Measurements from ENCODE around the gene SASH1.

SASH1 gene

GRCh38 chr6:148313488-148313887, 29.1 kb upstream of the SASH1 start:
- Histone ChIP-seq H3K9me3 (replicated peaks; ENCODE audit: insufficient read depth, low read length) (no peaks in the 10 kb centered on the region), H3K27ac (ENCODE audit: low read length) (no peak overlapping the region), H3K36me3 (replicated peaks; ENCODE audit: insufficient read depth, low read length) (no peaks in the 10 kb centered on the region), H3K27me3 (replicated peaks; ENCODE audit: insufficient read depth, low read length) (no peaks in the 10 kb centered on the region), H3K4me2 (ENCODE audit: low read depth, low read length) (no peak overlapping the region), H3K9me2 (replicated peaks; ENCODE audit: insufficient read depth, low read length) (no peaks in the 10 kb centered on the region), H3K4me3 (ENCODE audit: low read length) (no peak overlapping the region), H2AFZ (ENCODE audit: low read length) (no peak overlapping the region), H3K4me1 (ENCODE audit: low read length) (no peaks in the 10 kb centered on the region), H3K79me2 (ENCODE audit: low read length) (no peaks in the 10 kb centered on the region), H3F3A (ENCODE audit: insufficient read depth, low read length) (no peaks in the 10 kb centered on the region), H3K9ac (ENCODE audit: low read length) (no peak overlapping the region), H4K20me1 (ENCODE audit: insufficient read depth, low read length) (no peaks in the 10 kb centered on the region)
- TF ChIP-seq EZH2 (optimal IDR thresholded peaks at IDR 0.05; ENCODE audit: low read depth, low read length) (no peak), EZH2phosphoT487 (IDR thresholded peaks at IDR 0.05; ENCODE audit: low read length) (no peak), CTCF (IDR thresholded peaks at IDR 0.05; ENCODE audit: low read length) (no peak)
- DNase-seq, result no peak

- Histone ChIP-seq H3K27me3 (replicated peaks; ENCODE audit: insufficient read depth, low read length) (no peaks in the 10 kb centered on the region), H3K36me3 (replicated peaks; ENCODE audit: insufficient read depth, low read length) (no peaks in the 10 kb centered on the region), H3F3A (ENCODE audit: insufficient read depth, low read length) (no peaks in the 10 kb centered on the region), H3K9me3 (replicated peaks; ENCODE audit: insufficient read depth, low read length) (no peaks in the 10 kb centered on the region), H3K4me3 (ENCODE audit: low read length) (no peak overlapping the region), H3K27ac (ENCODE audit: low read length) (no peak overlapping the region), H3K79me2 (ENCODE audit: low read length) (no peaks in the 10 kb centered on the region), H3K4me1 (ENCODE audit: low read length) (no peaks in the 10 kb centered on the region), H3K9ac (ENCODE audit: low read length) (no peak overlapping the region), H3K4me2 (ENCODE audit: low read depth, low read length) (no peak overlapping the region), H3K9me2 (replicated peaks; ENCODE audit: insufficient read depth, low read length) (no peaks in the 10 kb centered on the region), H2AFZ (ENCODE audit: low read length) (no peak overlapping the region), H4K20me1 (ENCODE audit: insufficient read depth, low read length) (no peaks in the 10 kb centered on the region)
- no peak for TF ChIP-seq EZH2phosphoT487 (IDR thresholded peaks at IDR 0.05; ENCODE audit: low read length)
- no peak for DNase-seq
Observed at GRCh38 chr6:148316308-148316707, 26.3 kb upstream of the SASH1 start.

- no peak for DNase-seq
Observed at GRCh38 chr6:148317051-148317450, 25.6 kb upstream of the SASH1 start.

More at GRCh38 chr6:148317051-148317450, 25.6 kb upstream of the SASH1 start:
- Histone ChIP-seq H3K36me3 (replicated peaks; ENCODE audit: insufficient read depth, low read length) (no peaks in the 10 kb centered on the region), H4K20me1 (ENCODE audit: insufficient read depth, low read length) (no peaks in the 10 kb centered on the region), H3K79me2 (ENCODE audit: low read length) (no peaks in the 10 kb centered on the region), H3K4me1 (ENCODE audit: low read length) (no peaks in the 10 kb centered on the region), H3K9me2 (replicated peaks; ENCODE audit: insufficient read depth, low read length) (no peaks in the 10 kb centered on the region), H3K4me3 (ENCODE audit: low read length) (no peak overlapping the region), H3K9me3 (replicated peaks; ENCODE audit: insufficient read depth, low read length) (no peaks in the 10 kb centered on the region), H3F3A (ENCODE audit: insufficient read depth, low read length) (no peaks in the 10 kb centered on the region), H3K9ac (ENCODE audit: low read length) (no peak overlapping the region), H2AFZ (ENCODE audit: low read length) (no peak overlapping the region), H3K27ac (ENCODE audit: low read length) (no peak overlapping the region), H3K27me3 (replicated peaks; ENCODE audit: insufficient read depth, low read length) (no peaks in the 10 kb centered on the region), H3K4me2 (ENCODE audit: low read depth, low read length) (no peak overlapping the region)
- TF ChIP-seq EZH2 (optimal IDR thresholded peaks at IDR 0.05; ENCODE audit: low read depth, low read length) (no peak), EZH2phosphoT487 (IDR thresholded peaks at IDR 0.05; ENCODE audit: low read length) (no peak), CTCF (IDR thresholded peaks at IDR 0.05; ENCODE audit: low read length) (no peak)
